ENCODE results near the gene MRPL19.

DNA sequence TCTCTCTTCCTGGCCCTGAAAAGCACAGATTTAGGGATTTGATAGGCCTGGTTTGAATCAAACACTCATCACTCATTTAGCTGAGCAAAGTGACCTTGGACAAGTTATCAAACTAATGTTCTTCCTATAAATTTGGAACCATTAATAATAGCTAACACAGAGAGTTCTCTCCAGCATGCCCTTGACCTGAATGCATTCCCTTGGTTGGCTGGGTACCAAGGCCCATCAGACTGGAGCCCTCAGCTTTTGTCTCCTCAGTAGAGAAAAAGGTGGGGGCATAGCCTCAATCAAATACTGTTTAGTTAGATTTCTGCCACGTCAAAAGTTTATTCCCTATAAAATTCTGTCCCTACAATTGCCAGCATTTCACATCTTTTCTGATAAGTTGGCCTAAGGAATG lies 13.8 kb upstream of the MRPL19 start:
- TF ChIP-seq, protein P1, sequence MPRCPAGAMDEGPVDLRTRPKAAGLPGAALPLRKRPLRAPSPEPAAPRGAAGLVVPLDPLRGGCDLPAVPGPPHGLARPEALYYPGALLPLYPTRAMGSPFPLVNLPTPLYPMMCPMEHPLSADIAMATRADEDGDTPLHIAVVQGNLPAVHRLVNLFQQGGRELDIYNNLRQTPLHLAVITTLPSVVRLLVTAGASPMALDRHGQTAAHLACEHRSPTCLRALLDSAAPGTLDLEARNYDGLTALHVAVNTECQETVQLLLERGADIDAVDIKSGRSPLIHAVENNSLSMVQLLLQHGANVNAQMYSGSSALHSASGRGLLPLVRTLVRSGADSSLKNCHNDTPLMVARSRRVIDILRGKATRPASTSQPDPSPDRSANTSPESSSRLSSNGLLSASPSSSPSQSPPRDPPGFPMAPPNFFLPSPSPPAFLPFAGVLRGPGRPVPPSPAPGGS (CRISPR knock-in tag; IDR thresholded peaks at IDR 0.05), result no peak
- no peak for TF ChIP-seq NFE2L2 (IDR thresholded peaks at IDR 0.05; ENCODE audit: low read length)
- no peak for TF ChIP-seq ZNF253 (CRISPR knock-in tag; IDR thresholded peaks at IDR 0.05; ENCODE audit: borderline replicate concordance)
- TF ChIP-seq, protein P2, sequence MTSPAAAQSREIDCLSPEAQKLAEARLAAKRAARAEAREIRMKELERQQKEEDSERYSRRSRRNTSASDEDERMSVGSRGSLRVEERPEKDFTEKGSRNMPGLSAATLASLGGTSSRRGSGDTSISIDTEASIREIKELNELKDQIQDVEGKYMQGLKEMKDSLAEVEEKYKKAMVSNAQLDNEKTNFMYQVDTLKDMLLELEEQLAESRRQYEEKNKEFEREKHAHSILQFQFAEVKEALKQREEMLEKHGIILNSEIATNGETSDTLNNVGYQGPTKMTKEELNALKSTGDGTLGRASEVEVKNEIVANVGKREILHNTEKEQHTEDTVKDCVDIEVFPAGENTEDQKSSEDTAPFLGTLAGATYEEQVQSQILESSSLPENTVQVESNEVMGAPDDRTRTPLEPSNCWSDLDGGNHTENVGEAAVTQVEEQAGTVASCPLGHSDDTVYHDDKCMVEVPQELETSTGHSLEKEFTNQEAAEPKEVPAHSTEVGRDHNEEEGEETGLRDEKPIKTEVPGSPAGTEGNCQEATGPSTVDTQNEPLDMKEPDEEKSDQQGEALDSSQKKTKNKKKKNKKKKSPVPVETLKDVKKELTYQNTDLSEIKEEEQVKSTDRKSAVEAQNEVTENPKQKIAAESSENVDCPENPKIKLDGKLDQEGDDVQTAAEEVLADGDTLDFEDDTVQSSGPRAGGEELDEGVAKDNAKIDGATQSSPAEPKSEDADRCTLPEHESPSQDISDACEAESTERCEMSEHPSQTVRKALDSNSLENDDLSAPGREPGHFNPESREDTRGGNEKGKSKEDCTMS (CRISPR knock-in tag; conservative IDR thresholded peaks at IDR 0.05), result no peak
- TF ChIP-seq TEAD2 (CRISPR knock-in tag; IDR thresholded peaks at IDR 0.05), result no peak
- TF ChIP-seq TCF7L2 (IDR thresholded peaks at IDR 0.05; ENCODE audit: low read depth, low read length), result no peak
- TF ChIP-seq POLR2A (IDR thresholded peaks at IDR 0.05; ENCODE audit: insufficient read depth in 1 of 2, low read depth in 2 of 2, low read length in 2 of 2), result no peak
- TF ChIP-seq CC2D1A (CRISPR knock-in tag; IDR thresholded peaks at IDR 0.05), result no peak
- TF ChIP-seq RFX1 (IDR thresholded peaks at IDR 0.05), result no peak
- TF ChIP-seq GABPA (IDR thresholded peaks at IDR 0.05; ENCODE audit: low read depth, low read length), result no peak
- no peak for TF ChIP-seq GABPA (CRISPR knock-in tag; IDR thresholded peaks at IDR 0.05; ENCODE audit: low read depth)
- no peak for TF ChIP-seq ERF (CRISPR knock-in tag; IDR thresholded peaks at IDR 0.05)

Data from HepG2 (cell line).